Calu3 (cell line): ENCODE measurements around the gene PLXNA2. TPM values are rescaled to one million over a fixed set of nuclear protein-coding genes. Genes with fewer than 3 reads are reported as not detected.

Experiments
- BruUV-seq: library from RNA; stranded (reverse); fragments of 400-500 nt; replicated peaks from 2 replicates; lab custom pipeline; 2021; lab: Mats Ljungman, UMichigan
- CTCF ChIA-PET: fragments of 300-600 bp; sonication (Branson Sonifier 250); formaldehyde crosslinking; loops from one replicate; lab custom pipeline; 2022; ENCODE audit warnings: antibody characterized with exemption; lab: Charles Lee
- DNase-seq: peaks from one replicate; pipeline ENCODE4 v3.0.0; 2022
- H3K27ac Mint-ChIP-seq: one replicate; pipeline ENCODE4 v1.8.0; 2022; ENCODE audit warnings: mixed read lengths; ENCODE audit not compliant: unreplicated experiment
- H3K27me3 Mint-ChIP-seq: one replicate; pipeline ENCODE4 v1.8.0; 2022; ENCODE audit warnings: mixed read lengths; ENCODE audit not compliant: unreplicated experiment
- H3K36me3 Mint-ChIP-seq: one replicate; pipeline ENCODE4 v1.8.0; 2022; ENCODE audit warnings: mild to moderate bottlenecking, moderate library complexity, mixed read lengths; ENCODE audit not compliant: insufficient read depth, unreplicated experiment
- H3K4me1 Mint-ChIP-seq: one replicate; pipeline ENCODE4 v1.8.0; 2022; ENCODE audit warnings: mild to moderate bottlenecking, low read depth, mixed read lengths; ENCODE audit not compliant: unreplicated experiment
- H3K4me3 Mint-ChIP-seq: one replicate; pipeline ENCODE4 v1.8.0; 2022; ENCODE audit warnings: mild to moderate bottlenecking, low read depth, moderate library complexity, mixed read lengths; ENCODE audit not compliant: unreplicated experiment
- H3K9me3 Mint-ChIP-seq: one replicate; pipeline ENCODE4 v1.8.0; 2022; ENCODE audit warnings: low read depth, mixed read lengths; ENCODE audit not compliant: unreplicated experiment
- CTCF ChIP-seq: fragments of 200-600 bp; IDR thresholded peaks from one replicate; pipeline ENCODE4 v1.8.0; 2022; ENCODE audit warnings: antibody characterized with exemption; ENCODE audit not compliant: unreplicated experiment
- intact Hi-C: fragments of 100-400 bp; cut with micrococcal nuclease; formaldehyde crosslinking; loops from one replicate; pipeline ENCODE4 v1.10.0; 2022; ENCODE audit not compliant: unreplicated experiment
- total RNA-seq: library from RNA; stranded (reverse); gene quantifications from 2 replicates; pipeline ENCODE4 v1.2.3, GENCODE V29; 2022

The PLXNA2 gene
- total RNA-seq, 1 experiment from 2014 or later, result 16.2 TPM

GRCh38 chr1:208189183-208189582 lies 55.0 kb downstream of the PLXNA2 start:
- intact Hi-C loops, result no loop called here
- Mint-ChIP-seq H3K4me3 (no peak overlapping the region), H3K9me3 (no peaks in the 10 kb centered on the region)

GRCh38 chr1:208188607-208189006 lies 55.6 kb downstream of the PLXNA2 start:
- intact Hi-C loops, result no loop called here
- no peak for DNase-seq
- CTCF ChIA-PET, result interaction anchor here (0.6 to 1.0 kb wide), 2 partner anchors 15 to 56 kb away, joined by 3 read pairs; no protein-coding TSS in a partner anchor
- Mint-ChIP-seq H3K27ac (no peak overlapping the region), H3K36me3 (no peaks in the 10 kb centered on the region), H3K4me1 (peaks cover 25% of the 10 kb centered on the region), H3K9me3 (no peaks in the 10 kb centered on the region), H3K27me3 (no peaks in the 10 kb centered on the region), H3K4me3 (no peak overlapping the region)
- BruUV-seq, result no TSS peak
- no peak for TF ChIP-seq CTCF

More at GRCh38 chr1:208189183-208189582, 55.0 kb downstream of the PLXNA2 start:
- Mint-ChIP-seq H3K36me3 (no peaks in the 10 kb centered on the region), H3K4me1 (peaks cover 20% of the 10 kb centered on the region), H3K27me3 (no peaks in the 10 kb centered on the region), H3K27ac (no peak overlapping the region)
- no TSS peak for BruUV-seq
- TF ChIP-seq CTCF, result no peak
- CTCF ChIA-PET, result interaction anchor here (0.6 to 1.0 kb wide), 3 partner anchors 14 to 56 kb away, joined by 3 read pairs; no protein-coding TSS in a partner anchor
- DNase-seq, result no peak

GRCh38 chr1:208187499-208188041 lies 56.6 kb downstream of the PLXNA2 start:
- BruUV-seq, result no TSS peak
- intact Hi-C loops, result no loop called here
- Mint-ChIP-seq H3K36me3 (no peaks in the 10 kb centered on the region), H3K9me3 (no peaks in the 10 kb centered on the region), H3K4me3 (no peak overlapping the region), H3K4me1 (peaks cover 33% of the 10 kb centered on the region), H3K27ac (no peak overlapping the region), H3K27me3 (no peaks in the 10 kb centered on the region)
- CTCF ChIA-PET, result interaction anchor here (0.8 to 1.1 kb wide), 2 partner anchors 20 to 58 kb away, joined by 3 read pairs; no protein-coding TSS in a partner anchor
- no peak for TF ChIP-seq CTCF
- no peak for DNase-seq

- intact Hi-C loops, result loop anchor here (2.0 kb wide), 1 partner anchor 15 kb away; no protein-coding TSS in a partner anchor
- H3K27me3 Mint-ChIP-seq, result no peaks in the 10 kb centered on the region
- CTCF ChIA-PET, result interaction anchor here (0.8 to 1.9 kb wide), 4 partner anchors 11 to 59 kb away, joined by 3 to 6 read pairs (median 4); no protein-coding TSS in a partner anchor
- H3K9me3 Mint-ChIP-seq, result no peaks in the 10 kb centered on the region
- H3K36me3 Mint-ChIP-seq, result no peaks in the 10 kb centered on the region
- H3K4me1 Mint-ChIP-seq, result peaks cover 36% of the 10 kb centered on the region
- H3K27ac Mint-ChIP-seq, result no peak overlapping the region
- H3K4me3 Mint-ChIP-seq, result no peak overlapping the region
- no peak for TF ChIP-seq CTCF
- BruUV-seq, result no TSS peak
- no peak for DNase-seq
Observed at GRCh38 chr1:208185801-208186231, 58.4 kb downstream of the PLXNA2 start.
